GM21825 (cell line): ENCODE data around the gene C20orf96.
A peak's percentile ranks its signal among the peaks of the same experiment; 100 is the strongest.
"Not testable (repeated sequence)": the region's sequence is repeated elsewhere in the genome, so short reads cannot be mapped to it uniquely, and the experiment has no call there.

Source experiments
- ATAC-seq: cut with Tn5 transposase; IDR thresholded peaks from one replicate; pipeline ENCODE4 v1.9.1; 2021; ENCODE audit warnings: mild to moderate bottlenecking, moderate library complexity; ENCODE audit not compliant: unreplicated experiment

C20orf96 gene

GRCh38 chr20:278607-279571 lies 11.7 kb downstream of the C20orf96 start:
- no peak for ATAC-seq

- ATAC-seq = no peak
Observed at GRCh38 chr20:278181-278580, 12.4 kb downstream of the C20orf96 start.

GRCh38 chr20:277496-277781 lies 13.1 kb downstream of the C20orf96 start:
- ATAC-seq = no peak

GRCh38 chr20:276620-277495 lies 13.7 kb downstream of the C20orf96 start:
- ATAC-seq = no peak

GRCh38 chr20:275791-276190 lies 14.8 kb downstream of the C20orf96 start:
- ATAC-seq = no peak

GRCh38 chr20:273884-274283 lies 16.7 kb downstream of the C20orf96 start:
- ATAC-seq = no peak

GRCh38 chr20:272718-273117 lies 17.8 kb downstream of the C20orf96 start:
- ATAC-seq = no peak

- no peak for ATAC-seq
Observed at GRCh38 chr20:271528-271927, 19.0 kb downstream of the C20orf96 start.

- ATAC-seq = no peak
Observed at GRCh38 chr20:271069-271468, 19.5 kb downstream of the C20orf96 start.

GRCh38 chr20:270517-270916 lies 20.0 kb downstream of the C20orf96 start:
- ATAC-seq = no peak

GRCh38 chr20:266596-267562 lies 23.7 kb downstream of the C20orf96 start:
- ATAC-seq = peak; percentile 85

- no peak for ATAC-seq
Observed at GRCh38 chr20:263701-264100, 26.8 kb downstream of the C20orf96 start.

- ATAC-seq = no peak
Observed at GRCh38 chr20:259981-260380, 30.6 kb downstream of the C20orf96 start.

GRCh38 chr20:258963-259362 lies 31.6 kb downstream of the C20orf96 start:
- no peak for ATAC-seq

GRCh38 chr20:258269-258858 lies 32.2 kb downstream of the C20orf96 start:
- no peak for ATAC-seq

- ATAC-seq = no peak
Observed at GRCh38 chr20:257419-257818, 33.1 kb downstream of the C20orf96 start, which contains the start of gene DEFB132. Gene DEFB132 (plus strand): TSS chr20:257724. CDS start chr20:257779, 55 bp downstream.

- not testable (repeated sequence) for ATAC-seq
Observed at GRCh38 chr20:253447-253846, 37.1 kb downstream of the C20orf96 start.

- ATAC-seq = no peak
Observed at GRCh38 chr20:252801-253200, 37.7 kb downstream of the C20orf96 start.

- ATAC-seq = no peak
Observed at GRCh38 chr20:251354-251753, 39.2 kb downstream of the C20orf96 start.

GRCh38 chr20:242905-243304 lies 47.6 kb downstream of the C20orf96 start:
- ATAC-seq = no peak
